Measurements from ENCODE around the gene ATCAY.

DNA sequence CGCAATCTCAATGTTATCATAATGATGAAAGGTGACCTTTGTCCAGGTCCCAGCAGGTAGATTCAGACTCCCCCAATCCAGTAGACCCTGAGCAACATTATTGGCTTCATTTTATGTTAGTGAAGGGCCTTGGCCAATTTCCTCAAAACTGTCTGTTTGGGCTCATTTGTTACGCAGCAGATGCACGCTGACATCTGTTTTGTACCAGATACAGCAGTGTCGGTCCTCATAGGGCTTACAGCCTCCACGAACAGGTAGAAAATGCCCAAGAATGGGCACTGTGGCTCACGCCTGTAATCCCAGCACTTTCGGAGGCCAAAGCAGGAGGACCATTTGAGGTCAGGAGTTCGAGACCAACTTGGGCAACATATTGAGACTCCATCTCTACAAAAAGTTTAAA lies 39.3 kb downstream of the ATCAY start:
- no peak for TF ChIP-seq ESRRA (IDR thresholded peaks at IDR 0.05; ENCODE audit: borderline replicate concordance, low read length)
- TF ChIP-seq, protein P1, sequence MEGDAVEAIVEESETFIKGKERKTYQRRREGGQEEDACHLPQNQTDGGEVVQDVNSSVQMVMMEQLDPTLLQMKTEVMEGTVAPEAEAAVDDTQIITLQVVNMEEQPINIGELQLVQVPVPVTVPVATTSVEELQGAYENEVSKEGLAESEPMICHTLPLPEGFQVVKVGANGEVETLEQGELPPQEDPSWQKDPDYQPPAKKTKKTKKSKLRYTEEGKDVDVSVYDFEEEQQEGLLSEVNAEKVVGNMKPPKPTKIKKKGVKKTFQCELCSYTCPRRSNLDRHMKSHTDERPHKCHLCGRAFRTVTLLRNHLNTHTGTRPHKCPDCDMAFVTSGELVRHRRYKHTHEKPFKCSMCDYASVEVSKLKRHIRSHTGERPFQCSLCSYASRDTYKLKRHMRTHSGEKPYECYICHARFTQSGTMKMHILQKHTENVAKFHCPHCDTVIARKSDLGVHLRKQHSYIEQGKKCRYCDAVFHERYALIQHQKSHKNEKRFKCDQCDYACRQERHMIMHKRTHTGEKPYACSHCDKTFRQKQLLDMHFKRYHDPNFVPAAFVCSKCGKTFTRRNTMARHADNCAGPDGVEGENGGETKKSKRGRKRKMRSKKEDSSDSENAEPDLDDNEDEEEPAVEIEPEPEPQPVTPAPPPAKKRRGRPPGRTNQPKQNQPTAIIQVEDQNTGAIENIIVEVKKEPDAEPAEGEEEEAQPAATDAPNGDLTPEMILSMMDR (IDR thresholded peaks at IDR 0.05): no peak
- TF ChIP-seq, protein P2, sequence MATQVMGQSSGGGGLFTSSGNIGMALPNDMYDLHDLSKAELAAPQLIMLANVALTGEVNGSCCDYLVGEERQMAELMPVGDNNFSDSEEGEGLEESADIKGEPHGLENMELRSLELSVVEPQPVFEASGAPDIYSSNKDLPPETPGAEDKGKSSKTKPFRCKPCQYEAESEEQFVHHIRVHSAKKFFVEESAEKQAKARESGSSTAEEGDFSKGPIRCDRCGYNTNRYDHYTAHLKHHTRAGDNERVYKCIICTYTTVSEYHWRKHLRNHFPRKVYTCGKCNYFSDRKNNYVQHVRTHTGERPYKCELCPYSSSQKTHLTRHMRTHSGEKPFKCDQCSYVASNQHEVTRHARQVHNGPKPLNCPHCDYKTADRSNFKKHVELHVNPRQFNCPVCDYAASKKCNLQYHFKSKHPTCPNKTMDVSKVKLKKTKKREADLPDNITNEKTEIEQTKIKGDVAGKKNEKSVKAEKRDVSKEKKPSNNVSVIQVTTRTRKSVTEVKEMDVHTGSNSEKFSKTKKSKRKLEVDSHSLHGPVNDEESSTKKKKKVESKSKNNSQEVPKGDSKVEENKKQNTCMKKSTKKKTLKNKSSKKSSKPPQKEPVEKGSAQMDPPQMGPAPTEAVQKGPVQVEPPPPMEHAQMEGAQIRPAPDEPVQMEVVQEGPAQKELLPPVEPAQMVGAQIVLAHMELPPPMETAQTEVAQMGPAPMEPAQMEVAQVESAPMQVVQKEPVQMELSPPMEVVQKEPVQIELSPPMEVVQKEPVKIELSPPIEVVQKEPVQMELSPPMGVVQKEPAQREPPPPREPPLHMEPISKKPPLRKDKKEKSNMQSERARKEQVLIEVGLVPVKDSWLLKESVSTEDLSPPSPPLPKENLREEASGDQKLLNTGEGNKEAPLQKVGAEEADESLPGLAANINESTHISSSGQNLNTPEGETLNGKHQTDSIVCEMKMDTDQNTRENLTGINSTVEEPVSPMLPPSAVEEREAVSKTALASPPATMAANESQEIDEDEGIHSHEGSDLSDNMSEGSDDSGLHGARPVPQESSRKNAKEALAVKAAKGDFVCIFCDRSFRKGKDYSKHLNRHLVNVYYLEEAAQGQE (IDR thresholded peaks at IDR 0.05): no peak
- TF ChIP-seq, protein P3, sequence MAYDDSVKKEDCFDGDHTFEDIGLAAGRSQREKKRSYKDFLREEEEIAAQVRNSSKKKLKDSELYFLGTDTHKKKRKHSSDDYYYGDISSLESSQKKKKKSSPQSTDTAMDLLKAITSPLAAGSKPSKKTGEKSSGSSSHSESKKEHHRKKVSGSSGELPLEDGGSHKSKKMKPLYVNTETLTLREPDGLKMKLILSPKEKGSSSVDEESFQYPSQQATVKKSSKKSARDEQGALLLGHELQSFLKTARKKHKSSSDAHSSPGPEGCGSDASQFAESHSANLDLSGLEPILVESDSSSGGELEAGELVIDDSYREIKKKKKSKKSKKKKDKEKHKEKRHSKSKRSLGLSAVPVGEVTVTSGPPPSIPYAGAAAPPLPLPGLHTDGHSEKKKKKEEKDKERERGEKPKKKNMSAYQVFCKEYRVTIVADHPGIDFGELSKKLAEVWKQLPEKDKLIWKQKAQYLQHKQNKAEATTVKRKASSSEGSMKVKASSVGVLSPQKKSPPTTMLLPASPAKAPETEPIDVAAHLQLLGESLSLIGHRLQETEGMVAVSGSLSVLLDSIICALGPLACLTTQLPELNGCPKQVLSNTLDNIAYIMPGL (CRISPR knock-in tag; IDR thresholded peaks at IDR 0.05; ENCODE audit: borderline replicate concordance): no peak

Measured in A549 (cell line).